K562 (cell line): ENCODE measurements around the gene CRNKL1.

Experiments used
- CEBPB ChIP-seq: fragments of 450-650 bp; IDR thresholded peaks from 2 replicates; pipeline ENCODE4 v1.6.1; 2016; ENCODE audit warnings: missing genetic modification characterization, missing compliant biosample characterization
- CHD2 ChIP-seq: IDR thresholded peaks from 2 replicates; pipeline ENCODE4 v1.6.1; 2011; ENCODE audit warnings: low read depth, low read length
- CTBP1 ChIP-seq: fragments of 450-650 bp; IDR thresholded peaks from 2 replicates; pipeline ENCODE4 v1.6.1; 2016; ENCODE audit warnings: borderline replicate concordance
- E2F8 ChIP-seq: fragments of 450-650 bp; IDR thresholded peaks from 2 replicates; pipeline ENCODE4 v1.7.1; 2018; ENCODE audit warnings: mild to moderate bottlenecking, low read depth; ENCODE audit not compliant: partially characterized antibody
- FOXJ3 ChIP-seq: sonication (generic); formaldehyde crosslinking; IDR thresholded peaks from 2 replicates; pipeline ENCODE4 v1.4.0; 2020; ENCODE audit warnings: mild to moderate bottlenecking, missing genetic modification reagents
- GATA2 ChIP-seq: sonication (generic); formaldehyde crosslinking; IDR thresholded peaks from 2 replicates; pipeline ENCODE4 v1.4.0; 2020; ENCODE audit warnings: mild to moderate bottlenecking, missing genetic modification reagents
- SETDB1 ChIP-seq: IDR thresholded peaks from one replicate; pipeline ENCODE4 v1.6.1; 2012; ENCODE audit warnings: low read length, control low read depth, inconsistent platforms
- TEAD4 ChIP-seq, 2 experiments: sonication (generic) in 1 of 2; formaldehyde crosslinking in 1 of 2; IDR thresholded peaks; 2 replicates each; pipeline versions ENCODE4 v1.6.1 to v1.8.0; 2012 to 2022; ENCODE audit warnings: borderline replicate concordance in 1 of 2, inconsistent platforms in 1 of 2, low read length in 1 of 2, mild to moderate bottlenecking in 1 of 2, missing genetic modification reagents in 1 of 2
- TSHZ1 ChIP-seq: fragments of 250-450 bp; sonication (Bioruptor Pico); IDR thresholded peaks from 2 replicates; pipeline ENCODE4 v1.4.0; 2020; ENCODE audit warnings: mild to moderate bottlenecking, moderate library complexity
- YY1 ChIP-seq, 3 experiments: IDR thresholded peaks; 2 replicates each; pipeline ENCODE4 v1.6.1; 2011; ENCODE audit warnings: low read length in 2 of 3, mild to moderate bottlenecking in 2 of 3, moderate library complexity in 2 of 3, borderline replicate concordance in 1 of 3, control low read depth in 1 of 3, low read depth in 1 of 3; ENCODE audit not compliant: insufficient read depth in 3 of 3, insufficient replicate concordance in 2 of 3, control insufficient read depth in 1 of 3, insufficient read length in 1 of 3; ENCODE audit errors: extremely low read depth in 1 of 3
- ZBTB43 ChIP-seq: sonication (generic); formaldehyde crosslinking; IDR thresholded peaks from 2 replicates; pipeline ENCODE4 v1.8.0; 2023; ENCODE audit warnings: mild to moderate bottlenecking, missing genetic modification reagents
- ZNF24 ChIP-seq: fragments of 450-650 bp; IDR thresholded peaks from 2 replicates; pipeline ENCODE4 v1.6.1; 2016
- ZNF586 ChIP-seq: fragments of 450-650 bp; formaldehyde crosslinking; conservative IDR thresholded peaks from 2 replicates; pipeline ENCODE4 v1.4.0; 2020; ENCODE audit warnings: mild to moderate bottlenecking, moderate library complexity
- TF ChIP-seq, protein P1 (sequence below), 2 experiments: fragments of 450-650 bp in 1 of 2; sonication (generic) in 1 of 2; formaldehyde crosslinking in 1 of 2; IDR thresholded peaks in 1 of 2; conservative IDR thresholded peaks in 1 of 2; 2 replicates each; pipeline versions ENCODE4 v1.6.1 to v1.8.1; 2016 to 2023; ENCODE audit warnings: mild to moderate bottlenecking in 2 of 2, moderate library complexity in 2 of 2, inconsistent platforms in 1 of 2, missing genetic modification reagents in 1 of 2

- no peak for TF ChIP-seq E2F8
- no peak for TF ChIP-seq ZBTB43 (CRISPR knock-in tag)
- no peak for TF ChIP-seq YY1 (IDR thresholded peaks at IDR 0.05; ENCODE audit: borderline replicate concordance in 1 of 3, control insufficient read depth in 1 of 3, extremely low read depth in 1 of 3, insufficient read depth in 3 of 3, insufficient read length in 1 of 3, insufficient replicate concordance in 2 of 3, low read depth in 1 of 3, low read length in 2 of 3)
- TF ChIP-seq CHD2 = no peak
- TF ChIP-seq GATA2 (CRISPR knock-in tag) = no peak
- no peak for TF ChIP-seq TEAD4 (IDR thresholded peaks at IDR 0.05; ENCODE audit: low read length)
- no peak for TF ChIP-seq TEAD4 (CRISPR knock-in tag; IDR thresholded peaks at IDR 0.05; ENCODE audit: borderline replicate concordance)
- no peak for TF ChIP-seq ZNF24
- no peak for TF ChIP-seq CTBP1
- no peak for TF ChIP-seq FOXJ3 (CRISPR knock-in tag)
- TF ChIP-seq CEBPB (tag) = no peak
- no peak for TF ChIP-seq SETDB1
- TF ChIP-seq TSHZ1 = no peak
- TF ChIP-seq, protein P1, sequence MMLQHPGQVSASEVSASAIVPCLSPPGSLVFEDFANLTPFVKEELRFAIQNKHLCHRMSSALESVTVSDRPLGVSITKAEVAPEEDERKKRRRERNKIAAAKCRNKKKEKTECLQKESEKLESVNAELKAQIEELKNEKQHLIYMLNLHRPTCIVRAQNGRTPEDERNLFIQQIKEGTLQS (IDR thresholded peaks at IDR 0.05) = no peak
- TF ChIP-seq, protein P1 (CRISPR knock-in tag; conservative IDR thresholded peaks at IDR 0.05) = no peak
- no peak for TF ChIP-seq ZNF586 (CRISPR knock-in tag)
Measured at GRCh38 chr20:20096421-20096820, 44.2 kb upstream of the CRNKL1 start.
